ENCODE results near the gene TMEM203. TPM values are rescaled to one million over a fixed set of nuclear protein-coding genes. Genes with fewer than 3 reads are reported as not detected.

The TMEM203 gene
- total RNA-seq, 1 donor from 2014 or later: 44.6 TPM

GRCh38 chr9:137164370-137165249 lies 40.8 kb downstream of the TMEM203 start:
- no peak for DNase-seq (ENCODE audit: missing footprints)
- no peak for ATAC-seq
- intact Hi-C loops (cut with DNase I): no loop called here

DNA sequence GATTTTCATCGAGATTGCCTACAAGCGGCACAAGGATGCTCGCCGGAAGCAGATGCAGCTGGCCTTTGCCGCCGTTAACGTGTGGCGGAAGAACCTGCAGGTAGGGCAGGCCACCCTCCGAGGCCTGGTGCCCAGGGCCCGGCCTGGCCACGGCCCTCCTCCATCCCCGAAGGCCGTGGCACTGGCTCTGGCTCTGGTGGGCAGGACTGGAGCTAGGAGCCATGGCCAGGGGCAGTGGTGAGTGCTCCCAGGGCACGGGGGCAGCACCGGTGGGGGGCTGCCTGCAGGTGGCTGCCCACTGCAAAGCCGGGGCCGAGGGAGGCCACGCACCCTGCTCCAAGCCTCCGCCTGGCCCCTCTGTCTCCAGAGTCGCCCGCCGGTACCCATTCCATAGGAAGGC lies 41.6 kb downstream of the TMEM203 start:
- intact Hi-C loops (cut with DNase I): no loop called here
- DNase-seq (ENCODE audit: missing footprints) (no peak), ATAC-seq (no peak)

DNA sequence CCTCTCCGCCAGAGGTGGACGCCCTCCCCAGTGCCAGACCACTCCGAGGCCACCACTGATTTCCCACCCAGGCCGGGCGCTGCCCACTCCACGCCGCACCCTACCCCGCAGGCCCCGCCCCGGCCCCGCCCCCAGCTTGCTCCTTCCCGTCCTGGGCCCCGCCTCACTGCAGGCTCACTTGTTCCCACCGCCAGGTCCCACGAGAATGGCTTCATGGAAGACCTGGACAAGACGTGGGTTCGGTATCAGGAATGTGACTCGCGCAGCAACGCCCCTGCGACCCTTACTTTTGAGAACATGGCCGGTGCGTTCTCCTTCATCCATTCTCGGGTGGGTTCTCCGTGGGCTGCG lies 42.1 kb downstream of the TMEM203 start:
- intact Hi-C loops (cut with DNase I): no loop called here
- ATAC-seq: no peak

DNA sequence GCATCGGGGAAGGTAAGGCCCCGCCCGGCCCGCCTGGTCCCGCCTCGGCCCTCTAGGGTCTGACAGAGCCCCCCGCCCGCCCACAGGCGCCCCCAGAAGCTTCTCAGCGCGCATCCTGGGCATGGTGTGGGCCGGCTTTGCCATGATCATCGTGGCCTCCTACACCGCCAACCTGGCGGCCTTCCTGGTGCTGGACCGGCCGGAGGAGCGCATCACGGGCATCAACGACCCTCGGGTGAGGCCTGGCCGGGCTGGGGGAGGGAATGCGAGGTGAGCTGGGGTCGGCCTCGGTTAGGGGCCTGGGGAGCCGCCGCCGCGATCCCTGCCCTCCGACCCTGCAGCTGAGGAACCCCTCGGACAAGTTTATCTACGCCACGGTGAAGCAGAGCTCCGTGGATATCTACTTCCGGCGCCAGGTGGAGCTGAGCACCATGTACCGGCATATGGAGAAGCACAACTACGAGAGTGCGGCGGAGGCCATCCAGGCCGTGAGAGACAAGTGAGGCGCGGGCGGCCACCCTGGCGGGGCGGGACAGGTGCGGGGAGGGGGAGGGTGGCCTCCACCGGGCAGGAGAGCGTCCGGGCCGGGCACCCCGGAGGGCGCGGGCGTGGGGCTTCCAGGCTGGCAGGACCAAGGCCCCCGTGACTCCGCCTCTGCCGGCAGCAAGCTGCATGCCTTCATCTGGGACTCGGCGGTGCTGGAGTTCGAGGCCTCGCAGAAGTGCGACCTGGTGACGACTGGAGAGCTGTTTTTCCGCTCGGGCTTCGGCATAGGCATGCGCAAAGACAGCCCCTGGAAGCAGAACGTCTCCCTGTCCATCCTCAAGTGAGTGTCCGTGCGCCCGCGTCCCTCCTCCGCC lies 42.7 kb downstream of the TMEM203 start:
- peak; percentile 38 for ATAC-seq
- DNase-seq (ENCODE audit: missing footprints): no peak
- intact Hi-C loops (cut with DNase I): no loop called here

More for the DNA sequence above, 42.1 kb downstream of the TMEM203 start:
- DNase-seq (ENCODE audit: missing footprints): no peak

DNA sequence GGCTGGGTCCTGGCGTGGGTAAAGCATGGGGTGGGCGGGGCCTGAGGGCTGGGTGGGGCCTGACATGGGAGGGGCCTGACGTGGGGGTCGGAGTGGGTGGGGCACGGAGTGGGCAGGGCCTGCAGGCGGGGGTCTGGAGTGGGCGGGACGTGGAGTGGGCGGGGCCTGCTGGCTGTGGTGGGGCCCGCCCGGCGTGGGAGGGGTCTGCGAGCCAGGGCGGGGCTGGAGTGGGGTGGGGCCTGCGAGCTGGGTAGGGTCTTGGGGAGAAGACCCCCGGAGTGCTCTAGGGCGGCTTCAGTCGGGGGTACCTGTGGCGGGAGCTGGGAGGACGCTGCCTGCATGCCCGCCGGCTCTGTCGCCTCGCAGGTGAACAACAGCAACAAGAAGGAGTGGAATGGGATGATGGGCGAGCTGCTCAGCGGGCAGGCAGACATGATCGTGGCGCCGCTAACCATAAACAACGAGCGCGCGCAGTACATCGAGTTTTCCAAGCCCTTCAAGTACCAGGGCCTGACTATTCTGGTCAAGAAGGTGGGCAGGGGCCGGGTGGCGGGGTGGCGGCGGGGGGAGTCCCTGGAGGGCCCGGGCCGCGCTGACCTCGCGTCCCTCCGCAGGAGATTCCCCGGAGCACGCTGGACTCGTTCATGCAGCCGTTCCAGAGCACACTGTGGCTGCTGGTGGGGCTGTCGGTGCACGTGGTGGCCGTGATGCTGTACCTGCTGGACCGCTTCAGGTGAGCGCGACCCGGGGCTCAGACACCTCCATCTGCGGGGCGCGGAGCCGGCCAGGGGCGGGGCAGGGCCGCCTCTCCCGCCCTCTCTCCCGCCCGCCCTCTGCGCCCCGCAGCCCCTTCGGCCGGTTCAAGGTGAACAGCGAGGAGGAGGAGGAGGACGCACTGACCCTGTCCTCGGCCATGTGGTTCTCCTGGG lies 43.6 kb downstream of the TMEM203 start:
- intact Hi-C loops (cut with DNase I): no loop called here
- no peak for DNase-seq (ENCODE audit: missing footprints)

GRCh38 chr9:137160716-137161557 lies 44.5 kb downstream of the TMEM203 start:
- DNase-seq (ENCODE audit: missing footprints): no peak
- intact Hi-C loops (cut with DNase I): no loop called here
- no peak for ATAC-seq

More for the DNA sequence above, 43.6 kb downstream of the TMEM203 start:
- ATAC-seq: no peak

GRCh38 chr9:137160054-137160425 lies 45.4 kb downstream of the TMEM203 start:
- ATAC-seq: no peak
- intact Hi-C loops (cut with DNase I): no loop called here

GRCh38 chr9:137159105-137160053 lies 46.1 kb downstream of the TMEM203 start:
- intact Hi-C loops (cut with DNase I): no loop called here
- DNase-seq (ENCODE audit: missing footprints) (no peak), ATAC-seq (no peak)

More at GRCh38 chr9:137160054-137160425, 45.4 kb downstream of the TMEM203 start:
- no peak for DNase-seq (ENCODE audit: missing footprints)

DNA sequence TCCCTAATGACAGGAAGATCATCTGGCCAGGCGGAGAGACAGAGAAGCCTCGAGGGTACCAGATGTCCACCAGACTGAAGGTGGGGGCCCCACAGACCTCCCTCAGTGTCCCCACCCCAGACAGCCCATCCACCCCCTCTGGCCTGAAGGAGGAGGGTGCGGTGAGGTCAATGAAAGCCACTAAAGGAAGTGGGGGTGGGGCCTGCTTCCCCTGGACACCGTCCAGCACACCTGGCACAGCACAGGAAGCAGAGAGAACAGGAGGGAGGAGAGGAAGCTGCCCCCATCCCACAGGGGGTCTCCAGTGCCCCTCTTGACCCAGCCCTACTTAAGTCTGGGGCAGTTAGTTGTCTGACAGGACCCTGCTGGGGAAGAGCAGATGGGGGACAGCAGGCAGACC lies 46.8 kb downstream of the TMEM203 start:
- DNase-seq (ENCODE audit: missing footprints) (no peak), ATAC-seq (no peak)
- intact Hi-C loops (cut with DNase I): no loop called here

GRCh38 chr9:137157618-137158415 lies 47.6 kb downstream of the TMEM203 start:
- no peak for DNase-seq (ENCODE audit: missing footprints)
- no peak for ATAC-seq
- intact Hi-C loops (cut with DNase I): no loop called here

GRCh38 chr9:137156567-137157375 lies 48.7 kb downstream of the TMEM203 start:
- intact Hi-C loops (cut with DNase I): no loop called here
- ATAC-seq: no peak
- DNase-seq (ENCODE audit: missing footprints): peak; percentile 74

Small RNA genes within 50 kb of the gene (microRNA-seq; reads per million reads assigned to microRNA genes)
- not detected for gene MIR3621

Other genes starting within 250 kb of the TMEM203 start
- 6,282 TPM for gene PTGDS, start 228.1 kb downstream of the TMEM203 start, total RNA-seq
- 8.6 TPM for gene LCNL1, start 222.7 kb downstream of the TMEM203 start, total RNA-seq
- gene PAXX, start 213.2 kb downstream of the TMEM203 start, total RNA-seq: 26.9 TPM
- 1.1 TPM for gene CLIC3, start 209.1 kb downstream of the TMEM203 start, total RNA-seq
- 28.2 TPM for gene ABCA2, start 177.4 kb downstream of the TMEM203 start, total RNA-seq
- gene FUT7, start 173.6 kb downstream of the TMEM203 start, total RNA-seq: 0.11 TPM
- 69.0 TPM for gene NPDC1, start 159.5 kb downstream of the TMEM203 start, total RNA-seq
- gene ENTPD2, start 151.6 kb downstream of the TMEM203 start, total RNA-seq: 2.7 TPM
- 0.22 TPM for gene SAPCD2, start 135.1 kb downstream of the TMEM203 start, total RNA-seq
- 13.6 TPM for gene UAP1L1, start 128.1 kb downstream of the TMEM203 start, total RNA-seq
- gene MAN1B1, start 118.7 kb downstream of the TMEM203 start, total RNA-seq: 20.4 TPM
- 143 TPM for gene DPP7, start 90.9 kb downstream of the TMEM203 start, total RNA-seq
- gene GRIN1, start 66.5 kb downstream of the TMEM203 start, total RNA-seq: not detected
- gene LRRC26, start 35.6 kb downstream of the TMEM203 start, total RNA-seq: not detected
- gene TMEM210, start 33.6 kb downstream of the TMEM203 start, total RNA-seq: not detected
- gene ANAPC2, start 17.1 kb downstream of the TMEM203 start, total RNA-seq: 35.0 TPM
- 70.7 TPM for gene SSNA1, start 17.0 kb downstream of the TMEM203 start, total RNA-seq
- gene TPRN, start 4.9 kb downstream of the TMEM203 start, total RNA-seq: 27.9 TPM
- gene NDOR1, start 52 bp upstream of the TMEM203 start, total RNA-seq: 5.9 TPM
- 26.0 TPM for gene RNF208, start 16.6 kb upstream of the TMEM203 start, total RNA-seq
- gene CYSRT1, start 19.5 kb upstream of the TMEM203 start, total RNA-seq: not detected
- not detected for gene RNF224, start 21.9 kb upstream of the TMEM203 start, total RNA-seq
- not detected for gene SLC34A3, start 25.3 kb upstream of the TMEM203 start, total RNA-seq
- gene TUBB4B, start 35.6 kb upstream of the TMEM203 start, total RNA-seq: 620 TPM
- gene STPG3, start 45.6 kb upstream of the TMEM203 start, total RNA-seq: 1.4 TPM
- gene NELFB, start 49.7 kb upstream of the TMEM203 start, total RNA-seq: 37.9 TPM
- 16.5 TPM for gene TOR4A, start 72.1 kb upstream of the TMEM203 start, total RNA-seq
- 4.7 TPM for gene NRARP, start 96.6 kb upstream of the TMEM203 start, total RNA-seq
- gene EXD3, start 217.5 kb upstream of the TMEM203 start, total RNA-seq: 6.8 TPM
- gene NOXA1, start 217.7 kb upstream of the TMEM203 start, total RNA-seq: 2.2 TPM
- not detected for gene ENTPD8, start 235.7 kb upstream of the TMEM203 start, total RNA-seq

Data from Right ventricle myocardium inferior (tissue), 1 donor.